IMR-90 (cell line): ENCODE measurements around the gene SLC15A1. TPM values are rescaled to one million over a fixed set of nuclear protein-coding genes. Genes with fewer than 3 reads are reported as not detected.

Source experiments
- ATAC-seq: fragments of 200-7000 bp; cut with Tn5 transposase; 2 replicates; pipeline ENCODE4 v1.9.1; 2020; ENCODE audit warnings: low read depth, mild to moderate bottlenecking, moderate library complexity
- BruUV-seq: library from RNA; stranded (reverse); fragments of 400-500 nt; replicated peaks from 2 replicates; lab custom pipeline; 2021; lab: Mats Ljungman, UMichigan
- CTCF ChIA-PET: fragments of 300-600 bp; formaldehyde crosslinking; extraction: SDS; loops from one replicate; lab custom pipeline; 2021; ENCODE audit warnings: antibody characterized with exemption; lab: Yijun Ruan, JAX
- POLR2A ChIA-PET: fragments of 300-600 bp; sonication (Branson Sonifier 250); formaldehyde crosslinking; loops from one replicate; lab custom pipeline; 2022; ENCODE audit warnings: antibody characterized with exemption; ENCODE audit not compliant: unreplicated experiment; lab: Charles Lee
- DNase-seq: peaks from one replicate; pipeline ENCODE4 v3.0.0; 2013
- H2AFZ ChIP-seq: replicated peaks from 2 replicates; pipeline ENCODE3; 2013; ENCODE audit warnings: low read length, mild to moderate bottlenecking; ENCODE audit not compliant: poor library complexity
- H2AK5ac ChIP-seq: 2 replicates; pipeline ENCODE4 v1.6.1; 2013; ENCODE audit warnings: low read depth, low read length, inconsistent platforms
- H2AK9ac ChIP-seq: replicated peaks from 2 replicates; pipeline ENCODE3; 2013; ENCODE audit warnings: mild to moderate bottlenecking, low read depth, low read length, moderate library complexity; ENCODE audit not compliant: poor library complexity
- H2BK120ac ChIP-seq: 2 replicates; pipeline ENCODE4 v1.6.1; 2013; ENCODE audit warnings: low read depth, low read length, inconsistent platforms
- H2BK15ac ChIP-seq: 3 replicates; pipeline ENCODE4 v1.6.1; 2013; ENCODE audit warnings: low read depth, low read length, inconsistent platforms
- H2BK20ac ChIP-seq: 2 replicates; pipeline ENCODE4 v1.6.1; 2013; ENCODE audit warnings: low read depth, mild to moderate bottlenecking, inconsistent platforms, low read length, moderate library complexity
- H2BK5ac ChIP-seq: 2 replicates; pipeline ENCODE4 v1.6.1; 2013; ENCODE audit warnings: mild to moderate bottlenecking, low read depth, low read length, inconsistent platforms; ENCODE audit not compliant: poor library complexity, severe bottlenecking
- H3K14ac ChIP-seq: replicated peaks from 2 replicates; pipeline ENCODE4 v1.6.1; 2013; ENCODE audit warnings: low read depth, low read length, inconsistent platforms
- H3K18ac ChIP-seq: 2 replicates; pipeline ENCODE4 v1.6.1; 2013; ENCODE audit warnings: low read depth, low read length, control low read depth
- H3K23ac ChIP-seq: 2 replicates; pipeline ENCODE4 v1.6.1; 2013; ENCODE audit warnings: low read depth, low read length, inconsistent platforms
- H3K27ac ChIP-seq: 2 replicates; pipeline ENCODE4 v1.5.1; 2013; ENCODE audit warnings: mild to moderate bottlenecking, control low read depth, low read length; ENCODE audit not compliant: insufficient read depth
- H3K27me3 ChIP-seq: 2 replicates; pipeline ENCODE4 v1.6.1; 2013; ENCODE audit warnings: low read length; ENCODE audit not compliant: control insufficient read depth, insufficient read depth
- H3K36me3 ChIP-seq: 2 replicates; pipeline ENCODE4 v1.6.1; 2013; ENCODE audit warnings: low read length, mixed read lengths; ENCODE audit not compliant: control insufficient read depth, insufficient read depth
- H3K4ac ChIP-seq: 2 replicates; pipeline ENCODE4 v1.6.1; 2013; ENCODE audit warnings: low read depth, low read length, inconsistent platforms
- H3K4me1 ChIP-seq: 2 replicates; pipeline ENCODE4 v1.6.1; 2013; ENCODE audit warnings: low read length, mixed read lengths; ENCODE audit not compliant: control insufficient read depth, insufficient read depth
- H3K4me2 ChIP-seq: 2 replicates; pipeline ENCODE4 v1.6.1; 2013; ENCODE audit warnings: low read depth, mild to moderate bottlenecking, control low read depth, low read length, moderate library complexity
- H3K4me3 ChIP-seq: 2 replicates; pipeline ENCODE4 v1.5.1; 2013; ENCODE audit warnings: low read depth, mild to moderate bottlenecking, control low read depth, low read length, moderate library complexity; ENCODE audit not compliant: insufficient read depth
- H3K56ac ChIP-seq: 2 replicates; pipeline ENCODE4 v1.6.1; 2013; ENCODE audit warnings: low read length, inconsistent platforms; ENCODE audit not compliant: insufficient read depth; ENCODE audit errors: extremely low read depth
- H3K79me1 ChIP-seq, 2 experiments: 2 replicates each; pipeline ENCODE4 v1.6.1; 2013; ENCODE audit warnings: low read length in 2 of 2, inconsistent platforms in 1 of 2, low read depth in 1 of 2
- H3K9ac ChIP-seq: 2 replicates; pipeline ENCODE4 v1.6.1; 2013; ENCODE audit warnings: low read depth, low read length, control low read depth
- H3K9me1 ChIP-seq: 2 replicates; pipeline ENCODE4 v1.6.1; 2013; ENCODE audit warnings: low read length, inconsistent platforms; ENCODE audit not compliant: insufficient read depth
- H3K9me3 ChIP-seq: 2 replicates; pipeline ENCODE4 v1.6.1; 2013; ENCODE audit warnings: low read length; ENCODE audit not compliant: control insufficient read depth, insufficient read depth
- H4K20me1 ChIP-seq: 2 replicates; pipeline ENCODE4 v1.6.1; 2013; ENCODE audit warnings: low read length, inconsistent platforms; ENCODE audit not compliant: insufficient read depth
- H4K5ac ChIP-seq: 2 replicates; pipeline ENCODE4 v1.6.1; 2013; ENCODE audit warnings: mild to moderate bottlenecking, low read depth, low read length, control low read depth
- H4K8ac ChIP-seq, 2 experiments: 2 replicates each; pipeline ENCODE4 v1.6.1; 2013; ENCODE audit warnings: low read depth in 2 of 2, low read length in 2 of 2, control low read depth in 1 of 2, inconsistent platforms in 1 of 2
- H4K91ac ChIP-seq: 2 replicates; pipeline ENCODE4 v1.6.1; 2013; ENCODE audit warnings: low read depth, low read length, inconsistent platforms; ENCODE audit not compliant: insufficient read depth
- BHLHE40 ChIP-seq: fragments of 150-350 bp; IDR thresholded peaks from 2 replicates; pipeline ENCODE4 v1.6.1; 2016; ENCODE audit warnings: mild to moderate bottlenecking, low read depth, low read length
- CEBPB ChIP-seq: IDR thresholded peaks from 2 replicates; pipeline ENCODE4 v1.6.1; 2012; ENCODE audit warnings: low read depth, low read length, improper control_type of control experiment
- CHD1 ChIP-seq: IDR thresholded peaks from 2 replicates; pipeline ENCODE4 v1.6.1; 2012; ENCODE audit warnings: low read depth, low read length, improper control_type of control experiment
- FOS ChIP-seq: fragments of 150-350 bp; IDR thresholded peaks from 2 replicates; pipeline ENCODE4 v1.6.1; 2016; ENCODE audit warnings: low read depth, low read length
- MAFK ChIP-seq: IDR thresholded peaks from 2 replicates; pipeline ENCODE4 v1.6.1; 2012; ENCODE audit warnings: low read depth, low read length, improper control_type of control experiment
- MAZ ChIP-seq: IDR thresholded peaks from 2 replicates; pipeline ENCODE4 v1.6.1; 2012; ENCODE audit warnings: low read depth, mild to moderate bottlenecking, low read length, improper control_type of control experiment, moderate library complexity, borderline replicate concordance
- MXI1 ChIP-seq: IDR thresholded peaks from 2 replicates; pipeline ENCODE4 v1.6.1; 2012; ENCODE audit warnings: low read depth, mild to moderate bottlenecking, low read length, moderate library complexity, borderline replicate concordance
- NFE2L2 ChIP-seq: fragments of 150-350 bp; IDR thresholded peaks from 2 replicates; pipeline ENCODE4 v1.6.1; 2016; ENCODE audit warnings: low read depth, mild to moderate bottlenecking, low read length
- POLR2A ChIP-seq: IDR thresholded peaks from 2 replicates; pipeline ENCODE4 v1.6.1; 2012; ENCODE audit warnings: mild to moderate bottlenecking, low read depth, low read length
- RAD21 ChIP-seq: IDR thresholded peaks from 2 replicates; pipeline ENCODE4 v1.6.1; 2012; ENCODE audit warnings: low read length, improper control_type of control experiment
- RCOR1 ChIP-seq: IDR thresholded peaks from 2 replicates; pipeline ENCODE4 v1.6.1; 2012; ENCODE audit warnings: mild to moderate bottlenecking, low read length, improper control_type of control experiment; ENCODE audit not compliant: insufficient replicate concordance
- RFX5 ChIP-seq: IDR thresholded peaks from 2 replicates; pipeline ENCODE4 v1.8.0; 2012; ENCODE audit warnings: low read depth, mild to moderate bottlenecking, low read length, moderate library complexity
- SMC3 ChIP-seq: fragments of 150-350 bp; IDR thresholded peaks from 2 replicates; pipeline ENCODE4 v1.6.1; 2016; ENCODE audit warnings: low read depth, mild to moderate bottlenecking, antibody characterized with exemption, low read length, moderate library complexity
- WGBS, 2 experiments: methylation state at CpG; one replicate each; pipeline versions ENCODE4 v1.1.5 to v1.1.7; 2013; ENCODE audit warnings: missing lambda C conversion rate in 2 of 2; ENCODE audit not compliant: insufficient read length in 1 of 2; ENCODE audit errors: extremely low coverage in 2 of 2; 5-methylcytosine and 5-hydroxymethylcytosine counted together
- dilution Hi-C: fragments of 300-500 bp; cut with HindIII; formaldehyde crosslinking; loops from one replicate; pipeline ENCODE4 v1.14.3; 2018; ENCODE audit warnings: low sequenced_read_pairs; ENCODE audit not compliant: unreplicated experiment
- in situ Hi-C: fragments of 300-500 bp; cut with MboI; formaldehyde crosslinking; loops from 3 replicates; pipeline ENCODE4 v1.14.3; 2019; ENCODE audit warnings: low sequenced_read_pairs, inconsistent platforms, mixed read lengths
- intact Hi-C: fragments of 100-400 bp; cut with micrococcal nuclease; formaldehyde crosslinking; loops from 2 replicates; pipeline ENCODE4 v1.10.0; 2022
- polyA plus RNA-seq, 3 experiments: library from polyadenylated mRNA; depleted of rRNA; stranded (reverse); fragments of >200 nt; gene quantifications; 2 replicates each; pipeline ENCODE4 v1.2.3, GENCODE V29; 2012; ENCODE audit warnings: low replicate concordance in 1 of 3
- total RNA-seq: library from RNA; depleted of rRNA; stranded (reverse); fragments of >200 nt; gene quantifications from 2 replicates; pipeline ENCODE4 v1.2.3, GENCODE V29; 2012
- TF ChIP-seq, protein P1 (sequence below): conservative IDR thresholded peaks from 2 replicates; pipeline ENCODE4 v1.5.1; 2012; ENCODE audit warnings: mild to moderate bottlenecking, low read depth, low read length, improper control_type of control experiment
- TF ChIP-seq, protein P2 (sequence below): fragments of 150-350 bp; IDR thresholded peaks from 2 replicates; pipeline ENCODE4 v1.6.1; 2017; ENCODE audit warnings: mild to moderate bottlenecking, antibody characterized with exemption, low read length, low read depth

Gene SLC15A1
- total and polyA plus RNA-seq, 2 of the 4 experiments (the other 2 are of a cell fraction), result not detected

DNA sequence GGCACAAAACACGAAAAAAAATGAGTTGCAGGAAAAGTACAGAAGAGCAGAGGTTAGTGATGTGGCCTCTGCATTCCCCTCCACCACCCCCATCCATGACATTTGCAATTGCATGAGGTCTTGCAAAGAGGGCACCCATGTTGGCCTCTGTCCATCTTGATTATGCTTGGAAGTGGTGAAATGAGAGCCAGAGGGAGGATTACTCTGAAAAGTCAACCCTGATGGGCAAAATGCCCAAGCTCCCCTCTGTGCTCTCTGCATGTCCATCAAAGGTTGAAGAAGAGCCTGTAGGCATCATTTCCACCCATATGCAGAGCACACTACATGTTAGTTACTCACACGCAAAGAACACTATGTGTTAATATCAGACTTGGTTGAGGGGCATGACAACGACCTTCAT, 71.4 kb downstream of the SLC15A1 start:
- H3K9ac ChIP-seq, result no peak overlapping the region
- DNase-seq (no peak), ATAC-seq (no peak)
- no peaks in the 10 kb centered on the region for H4K20me1 ChIP-seq
- H2BK15ac ChIP-seq, result no peak overlapping the region
- ChIA-PET POLR2A (no interaction called here), CTCF (no interaction called here)
- H3K18ac ChIP-seq, result no peak overlapping the region
- intact Hi-C loops (no loop called here), dilution Hi-C loops (no loop called here), in situ Hi-C loops (no loop called here)
- peaks cover 1% of the 10 kb centered on the region; the same call in 1 of the 2 replicates for H3K9me1 ChIP-seq
- H3K27me3 ChIP-seq, result peaks cover 9% of the 10 kb centered on the region
- no peak overlapping the region for H2BK120ac ChIP-seq
- H4K8ac ChIP-seq, result no peak overlapping the region
- no peak overlapping the region for H3K27ac ChIP-seq
- WGBS, 2 experiments, result no CpG with 5 or more reads among the region's 3 CpGs
- TF ChIP-seq, protein P1, sequence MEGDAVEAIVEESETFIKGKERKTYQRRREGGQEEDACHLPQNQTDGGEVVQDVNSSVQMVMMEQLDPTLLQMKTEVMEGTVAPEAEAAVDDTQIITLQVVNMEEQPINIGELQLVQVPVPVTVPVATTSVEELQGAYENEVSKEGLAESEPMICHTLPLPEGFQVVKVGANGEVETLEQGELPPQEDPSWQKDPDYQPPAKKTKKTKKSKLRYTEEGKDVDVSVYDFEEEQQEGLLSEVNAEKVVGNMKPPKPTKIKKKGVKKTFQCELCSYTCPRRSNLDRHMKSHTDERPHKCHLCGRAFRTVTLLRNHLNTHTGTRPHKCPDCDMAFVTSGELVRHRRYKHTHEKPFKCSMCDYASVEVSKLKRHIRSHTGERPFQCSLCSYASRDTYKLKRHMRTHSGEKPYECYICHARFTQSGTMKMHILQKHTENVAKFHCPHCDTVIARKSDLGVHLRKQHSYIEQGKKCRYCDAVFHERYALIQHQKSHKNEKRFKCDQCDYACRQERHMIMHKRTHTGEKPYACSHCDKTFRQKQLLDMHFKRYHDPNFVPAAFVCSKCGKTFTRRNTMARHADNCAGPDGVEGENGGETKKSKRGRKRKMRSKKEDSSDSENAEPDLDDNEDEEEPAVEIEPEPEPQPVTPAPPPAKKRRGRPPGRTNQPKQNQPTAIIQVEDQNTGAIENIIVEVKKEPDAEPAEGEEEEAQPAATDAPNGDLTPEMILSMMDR, result no peak
- TF ChIP-seq BHLHE40, result no peak
- TF ChIP-seq MXI1, result no peak
- no peak for TF ChIP-seq SMC3
- no peak for TF ChIP-seq POLR2A
- TF ChIP-seq MAFK, result no peak
- no peak for TF ChIP-seq MAZ
- TF ChIP-seq, protein P2, sequence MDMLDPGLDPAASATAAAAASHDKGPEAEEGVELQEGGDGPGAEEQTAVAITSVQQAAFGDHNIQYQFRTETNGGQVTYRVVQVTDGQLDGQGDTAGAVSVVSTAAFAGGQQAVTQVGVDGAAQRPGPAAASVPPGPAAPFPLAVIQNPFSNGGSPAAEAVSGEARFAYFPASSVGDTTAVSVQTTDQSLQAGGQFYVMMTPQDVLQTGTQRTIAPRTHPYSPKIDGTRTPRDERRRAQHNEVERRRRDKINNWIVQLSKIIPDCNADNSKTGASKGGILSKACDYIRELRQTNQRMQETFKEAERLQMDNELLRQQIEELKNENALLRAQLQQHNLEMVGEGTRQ, result no peak
- no peak for TF ChIP-seq CEBPB
- no peak for TF ChIP-seq RCOR1
- TF ChIP-seq CHD1, result no peak
- TF ChIP-seq FOS, result no peak
- TF ChIP-seq NFE2L2, result no peak
- no peak for TF ChIP-seq RFX5
- no peak for TF ChIP-seq RAD21
- H3K9me3 ChIP-seq, result no peaks in the 10 kb centered on the region
- H3K56ac ChIP-seq, result no peak overlapping the region
- H2BK5ac ChIP-seq, result no peak overlapping the region
- no peak overlapping the region for H2BK20ac ChIP-seq
- H4K91ac ChIP-seq, result no peak overlapping the region
- H3K4me3 ChIP-seq, result no peak overlapping the region
- no peaks in the 10 kb centered on the region for H3K79me1 ChIP-seq
- H4K5ac ChIP-seq, result no peak overlapping the region
- H3K23ac ChIP-seq, result no peak overlapping the region
- H3K4me2 ChIP-seq, result no peak overlapping the region
- no peaks in the 10 kb centered on the region for H3K36me3 ChIP-seq
- BruUV-seq, result no TSS peak
- H2AK5ac ChIP-seq, result no peak overlapping the region
- no peak overlapping the region for H2AK9ac ChIP-seq
- no peak overlapping the region for H3K4ac ChIP-seq
- H3K14ac ChIP-seq, result no peak overlapping the region
- H2AFZ ChIP-seq, result no peak overlapping the region
- H3K4me1 ChIP-seq, result peaks cover 6% of the 10 kb centered on the region; the same call in 1 of the 2 replicates
